ENCODE results near the gene RASGEF1C. TPM values are rescaled to one million over a fixed set of nuclear protein-coding genes. Genes with fewer than 3 reads are reported as not detected.

The RASGEF1C gene
- total RNA-seq, 1 donor from 2014 or later = 0.27 TPM

GRCh38 chr5:180135967-180136629, 72.9 kb downstream of the RASGEF1C start:
- intact Hi-C loops (cut with micrococcal nuclease) = no loop called here
- Histone ChIP-seq H3K4me1 (no peaks in the 10 kb centered on the region), H3K4me3 (no peak overlapping the region), H3K27ac (replicated peaks) (no peak overlapping the region), H3K27me3 (ENCODE audit: low read depth) (peaks cover 61% of the 10 kb centered on the region), H3K36me3 (no peaks in the 10 kb centered on the region), H3K9me3 (replicated peaks) (no peaks in the 10 kb centered on the region)
- TF ChIP-seq CTCF (IDR thresholded peaks at IDR 0.05; ENCODE audit: borderline replicate concordance) = no peak
- DNase-seq = no peak

- Histone ChIP-seq H3K36me3 (no peaks in the 10 kb centered on the region), H3K27me3 (ENCODE audit: low read depth) (peaks cover 53% of the 10 kb centered on the region), H3K9me3 (replicated peaks) (no peaks in the 10 kb centered on the region), H3K4me3 (no peak overlapping the region), H3K27ac (replicated peaks) (no peak overlapping the region), H3K4me1 (no peaks in the 10 kb centered on the region)
- intact Hi-C loops (cut with micrococcal nuclease) = no loop called here
- no peak for TF ChIP-seq CTCF (IDR thresholded peaks at IDR 0.05; ENCODE audit: borderline replicate concordance)
- no peak for DNase-seq
These were observed 73.7 kb downstream of the RASGEF1C start for GRCh38 chr5:180135128-180135955.

- intact Hi-C loops (cut with micrococcal nuclease) = no loop called here
- DNase-seq = no peak
- no peak for TF ChIP-seq CTCF (IDR thresholded peaks at IDR 0.05; ENCODE audit: borderline replicate concordance)
- no peaks in the 10 kb centered on the region for H3K36me3 ChIP-seq
- H3K4me3 ChIP-seq = no peak overlapping the region
- H3K27ac ChIP-seq (replicated peaks) = no peak overlapping the region
- peaks cover 40% of the 10 kb centered on the region for H3K27me3 ChIP-seq (ENCODE audit: low read depth)
- no peaks in the 10 kb centered on the region for H3K9me3 ChIP-seq (replicated peaks)
- no peaks in the 10 kb centered on the region for H3K4me1 ChIP-seq
These were observed 75.0 kb downstream of the RASGEF1C start for GRCh38 chr5:180133971-180134508.

- intact Hi-C loops (cut with micrococcal nuclease) = no loop called here
- no peaks in the 10 kb centered on the region for H3K4me1 ChIP-seq
- H3K36me3 ChIP-seq = no peaks in the 10 kb centered on the region
- no peak for DNase-seq
- no peak for TF ChIP-seq CTCF (IDR thresholded peaks at IDR 0.05; ENCODE audit: borderline replicate concordance)
- no peaks in the 10 kb centered on the region for H3K9me3 ChIP-seq (replicated peaks)
- H3K27me3 ChIP-seq (ENCODE audit: low read depth) = peaks cover 36% of the 10 kb centered on the region
- no peak overlapping the region for H3K27ac ChIP-seq (replicated peaks)
- no peak overlapping the region for H3K4me3 ChIP-seq
These were observed 75.5 kb downstream of the RASGEF1C start for GRCh38 chr5:180133551-180133950.

- Histone ChIP-seq H3K4me1 (no peaks in the 10 kb centered on the region), H3K27ac (replicated peaks) (no peak overlapping the region), H3K36me3 (no peaks in the 10 kb centered on the region), H3K4me3 (no peak overlapping the region), H3K9me3 (replicated peaks) (no peaks in the 10 kb centered on the region), H3K27me3 (ENCODE audit: low read depth) (peaks cover 36% of the 10 kb centered on the region)
- intact Hi-C loops (cut with micrococcal nuclease) = no loop called here
- no peak for TF ChIP-seq CTCF (IDR thresholded peaks at IDR 0.05; ENCODE audit: borderline replicate concordance)
- no peak for DNase-seq
These were observed 76.0 kb downstream of the RASGEF1C start for GRCh38 chr5:180133060-180133459.

Measured in left ventricle myocardium inferior (tissue), 1 donor.